CD4-positive, alpha-beta T cell treated with Interferon alpha-2 for 1 hour (primary cell): ENCODE results near the gene GSG1L.
"Not testable (repeated sequence)": the region's sequence is repeated elsewhere in the genome, so short reads cannot be mapped to it uniquely, and the experiment has no call there.

Experiments used
- DNase-seq, 2 donors: peaks; one replicate each; pipeline ENCODE4 v3.0.0-alpha.2; 2020 to 2022

GSG1L gene

GRCh38 chr16:27883576-27883975 is 179.9 kb downstream of the GSG1L start:
- DNase-seq, result no peak

GRCh38 chr16:27880287-27880686 is 183.2 kb downstream of the GSG1L start:
- no peak for DNase-seq

- DNase-seq, result no peak
Observed at GRCh38 chr16:27879601-27880247, 183.8 kb downstream of the GSG1L start.

DNA sequence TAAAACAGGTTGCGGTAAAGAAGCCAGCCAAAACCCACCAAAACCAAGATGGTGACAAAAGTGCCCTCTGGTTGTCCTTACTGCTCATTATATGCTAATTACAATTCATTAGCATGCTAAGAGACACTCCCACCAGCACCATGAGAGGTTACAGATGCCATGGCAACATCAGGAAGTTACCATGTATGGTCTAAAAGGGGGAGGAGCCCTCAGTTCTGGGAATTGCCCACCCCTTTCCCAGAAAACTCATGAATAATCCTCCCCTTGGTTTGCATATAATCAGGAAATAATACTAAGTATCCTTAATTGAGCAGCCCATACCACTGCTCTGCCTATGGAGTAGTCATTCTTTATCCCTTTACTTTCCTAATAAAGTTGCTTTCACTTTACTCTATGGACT is 190.9 kb downstream of the GSG1L start:
- DNase-seq, result not testable (repeated sequence)

- no peak for DNase-seq
Observed at GRCh38 chr16:27870116-27870798, 193.3 kb downstream of the GSG1L start.

DNA sequence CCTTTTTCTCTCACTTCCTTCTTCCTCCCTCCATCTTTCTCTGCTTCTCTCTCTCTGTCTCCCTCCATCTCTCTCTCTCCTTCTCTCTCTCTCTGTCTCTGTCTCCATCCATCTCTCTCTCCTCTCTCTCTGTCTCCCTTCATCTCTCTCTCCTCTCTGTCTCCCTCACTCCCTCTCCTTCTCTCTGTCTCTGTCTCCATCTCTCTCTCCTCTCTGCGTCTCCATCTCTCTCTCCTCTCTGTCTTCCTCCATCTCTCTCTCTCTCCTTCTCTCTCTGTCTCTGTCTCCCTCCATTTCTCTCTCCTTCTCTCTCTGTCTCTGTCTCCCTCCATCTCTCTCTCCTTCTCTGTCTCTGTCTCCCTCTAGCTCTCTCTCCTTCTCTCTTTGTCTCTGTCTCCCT is 194.1 kb downstream of the GSG1L start:
- no peak for DNase-seq

GRCh38 chr16:27868180-27868579 is 195.3 kb downstream of the GSG1L start:
- DNase-seq, result no peak

DNA sequence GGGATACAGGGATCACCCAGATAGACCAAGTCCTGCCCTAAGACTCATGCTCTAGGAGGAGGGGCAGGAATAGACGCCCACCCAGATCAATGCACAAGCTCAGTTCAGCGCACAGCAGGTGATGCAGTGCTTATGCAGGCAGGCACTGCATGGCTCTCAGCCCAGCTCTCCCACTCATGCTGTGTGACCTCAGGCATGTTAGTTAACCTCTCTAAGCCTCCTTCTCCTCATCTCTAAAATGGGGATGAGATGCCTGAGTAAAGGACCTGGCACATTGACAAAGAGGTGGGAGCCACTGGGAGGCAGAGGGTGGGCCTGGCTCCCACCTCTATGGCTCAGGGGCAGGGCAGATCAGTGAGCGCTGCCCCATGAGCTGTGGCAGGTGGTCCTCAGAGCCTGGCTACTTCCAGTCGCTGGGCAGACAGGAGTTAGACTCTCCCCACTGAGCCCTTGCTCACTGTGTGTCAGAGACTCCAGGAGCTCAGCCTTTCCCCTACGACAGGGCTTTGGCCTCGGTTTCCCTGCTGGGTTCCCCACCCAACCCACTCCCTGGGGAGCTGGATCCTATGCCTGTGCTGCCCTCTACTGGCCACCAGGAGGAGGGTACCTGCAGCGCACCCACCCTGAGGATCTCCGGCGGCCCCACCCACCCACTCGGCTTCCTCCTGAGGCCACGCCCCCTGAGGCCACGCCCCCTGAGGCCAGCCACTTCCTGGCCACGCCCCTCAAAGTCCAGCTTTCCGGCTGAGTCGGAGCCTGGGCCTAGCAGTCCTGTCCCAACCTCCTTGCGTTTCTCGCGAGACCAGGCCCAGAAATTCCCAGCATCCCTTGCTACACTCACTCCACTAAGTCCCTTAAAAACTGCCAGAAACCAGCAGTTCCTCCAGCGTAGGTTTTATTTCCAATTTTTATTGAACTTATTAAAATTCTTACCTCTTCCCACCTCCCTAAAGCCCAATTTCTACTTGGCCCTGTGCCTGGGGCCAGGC is 196.1 kb downstream of the GSG1L start:
- DNase-seq, result peak; percentile 67 to 69

DNA sequence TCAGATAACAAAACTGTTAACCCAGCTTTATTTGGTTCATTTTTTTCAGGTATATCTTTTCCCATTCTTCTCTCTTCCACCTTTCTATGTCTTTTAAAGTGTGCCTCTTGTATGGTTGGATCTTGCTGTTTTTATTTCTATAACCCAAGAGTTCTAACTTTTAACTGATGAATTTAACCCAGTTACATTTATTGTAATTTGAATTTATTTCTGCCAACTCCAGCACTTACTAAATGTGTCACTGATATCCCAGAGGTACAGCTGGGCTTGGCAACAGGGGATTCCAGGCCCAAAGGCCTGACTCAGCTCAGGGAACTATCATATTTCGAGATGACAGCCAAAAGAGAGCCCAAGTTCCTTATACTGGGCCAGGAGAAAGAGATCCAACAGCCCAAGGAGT is 200.1 kb downstream of the GSG1L start:
- no peak for DNase-seq

DNA sequence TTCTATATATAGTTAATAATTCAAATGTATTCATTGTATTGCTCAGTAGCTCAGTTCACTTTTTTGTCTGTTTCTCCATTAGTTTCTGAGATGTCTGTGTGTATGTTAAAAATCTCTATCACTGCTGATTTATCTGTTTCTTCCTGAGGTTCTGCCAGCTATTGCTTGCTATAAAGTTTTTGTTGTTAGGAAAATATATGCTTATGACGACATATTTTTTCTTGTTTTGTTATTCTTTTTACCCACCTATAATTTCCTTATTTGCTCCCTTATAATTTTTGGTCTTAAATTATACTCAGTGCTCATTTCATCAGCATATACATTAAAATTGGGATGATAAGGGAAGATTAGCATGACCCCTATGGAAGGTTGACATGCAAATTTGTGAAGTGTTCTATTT is 200.6 kb downstream of the GSG1L start:
- no peak for DNase-seq

GRCh38 chr16:27860091-27860490 is 203.4 kb downstream of the GSG1L start:
- DNase-seq, result no peak

DNA sequence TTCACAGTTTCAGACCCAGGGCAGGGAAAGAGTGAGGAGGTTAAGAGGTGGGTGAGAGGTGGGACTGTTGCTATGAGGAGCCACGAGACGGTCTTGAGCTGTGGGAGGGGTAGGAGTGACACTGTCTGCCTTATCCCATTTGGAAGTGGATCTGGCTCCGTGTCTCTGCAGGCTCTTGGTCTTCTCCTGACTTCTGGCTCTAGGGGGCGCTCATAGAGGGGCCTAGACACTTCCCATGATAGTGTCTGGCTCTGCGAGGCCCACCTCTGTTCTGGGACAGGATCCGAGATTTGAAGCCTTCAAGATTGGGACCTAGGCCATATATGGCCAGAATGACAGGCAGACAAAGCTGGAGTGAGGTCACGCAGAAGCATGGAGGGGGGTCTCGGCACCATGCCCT is 204.5 kb downstream of the GSG1L start:
- DNase-seq, result no peak

DNA sequence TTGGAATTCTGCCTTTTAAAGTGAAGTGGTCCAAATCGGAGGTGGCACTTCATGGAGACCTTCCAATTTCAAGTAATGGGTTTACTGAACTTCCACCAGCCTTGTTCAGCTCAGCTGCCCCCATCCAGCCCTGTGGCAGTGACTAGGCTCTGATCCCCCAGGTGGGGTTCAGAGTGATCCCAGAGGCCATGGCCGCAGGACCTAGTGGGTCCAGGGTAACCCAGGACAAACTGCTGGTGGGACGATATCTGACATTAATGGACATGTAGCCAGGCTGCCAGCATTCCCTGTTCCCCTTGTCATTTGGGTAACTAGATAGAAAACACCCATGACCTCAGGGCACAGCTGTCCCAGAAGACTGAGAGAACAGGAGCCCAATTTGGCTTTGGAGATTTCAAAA is 209.9 kb downstream of the GSG1L start:
- DNase-seq, result no peak

DNA sequence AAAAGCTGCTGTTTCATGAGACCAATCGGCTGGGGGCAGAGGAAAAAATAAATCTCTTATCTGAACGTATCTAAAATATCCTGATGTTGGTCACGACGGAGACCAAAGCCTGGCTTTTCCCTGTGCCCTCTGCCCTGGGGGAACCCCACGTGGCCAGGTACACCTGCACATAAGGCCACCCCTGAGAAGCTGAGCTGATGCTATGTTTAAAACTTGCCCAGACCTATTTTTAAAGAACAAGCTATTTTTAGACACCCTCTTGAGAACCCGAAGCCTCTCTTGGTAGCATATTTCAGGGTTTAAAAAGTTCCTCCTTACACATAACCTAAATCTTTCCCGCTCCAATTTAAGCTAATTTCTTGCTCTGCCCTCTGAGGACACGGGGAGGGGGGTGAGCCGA is 210.4 kb downstream of the GSG1L start:
- DNase-seq, result no peak

GRCh38 chr16:27852681-27853080 is 210.8 kb downstream of the GSG1L start:
- no peak for DNase-seq

DNA sequence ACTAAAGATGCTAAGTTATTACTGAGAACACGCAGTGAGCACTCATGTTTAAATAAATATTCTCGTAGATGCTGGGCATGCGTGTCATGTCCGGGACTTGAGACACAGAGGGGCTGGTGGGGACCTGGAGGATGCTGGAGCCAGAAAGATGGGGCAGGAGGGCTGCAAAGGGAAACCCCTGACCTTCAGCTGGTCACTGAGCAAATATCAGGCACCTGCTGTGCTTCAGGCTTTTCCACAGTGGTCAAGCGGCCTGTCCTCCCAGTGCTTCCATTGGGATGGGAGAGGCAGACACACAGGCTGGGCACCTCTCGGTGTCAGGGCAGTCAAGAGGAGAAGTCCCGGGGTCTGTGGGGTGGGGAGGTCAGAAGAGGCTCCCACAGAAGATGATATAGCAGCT is 211.4 kb downstream of the GSG1L start:
- no peak for DNase-seq

GRCh38 chr16:27851586-27851985 is 211.9 kb downstream of the GSG1L start:
- no peak for DNase-seq

GRCh38 chr16:27849621-27850020 is 213.9 kb downstream of the GSG1L start:
- DNase-seq, result no peak

- DNase-seq, result no peak
Observed at GRCh38 chr16:27847030-27847550, 216.4 kb downstream of the GSG1L start.

- DNase-seq, result no peak
Observed at GRCh38 chr16:27844826-27845225, 218.7 kb downstream of the GSG1L start.

DNA sequence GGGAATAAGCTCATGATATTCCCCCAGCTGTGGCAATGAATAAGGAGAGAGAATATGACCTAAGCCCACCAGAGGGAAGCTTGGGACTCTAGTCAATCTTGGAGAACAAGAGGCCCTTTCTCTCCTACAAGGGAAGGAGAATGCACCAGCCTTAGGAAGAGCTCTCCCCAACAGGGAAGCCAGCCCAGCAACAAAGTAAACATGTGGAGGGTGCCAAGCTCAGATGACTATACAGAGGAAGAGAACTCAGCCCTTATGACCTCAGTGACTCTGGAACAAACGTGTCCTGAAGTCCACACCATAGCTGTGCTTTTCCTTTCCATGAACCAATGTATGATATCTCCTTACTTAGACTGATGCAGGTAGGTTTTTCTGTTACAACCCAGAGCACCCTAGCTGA is 219.7 kb downstream of the GSG1L start:
- DNase-seq, result no peak

DNA sequence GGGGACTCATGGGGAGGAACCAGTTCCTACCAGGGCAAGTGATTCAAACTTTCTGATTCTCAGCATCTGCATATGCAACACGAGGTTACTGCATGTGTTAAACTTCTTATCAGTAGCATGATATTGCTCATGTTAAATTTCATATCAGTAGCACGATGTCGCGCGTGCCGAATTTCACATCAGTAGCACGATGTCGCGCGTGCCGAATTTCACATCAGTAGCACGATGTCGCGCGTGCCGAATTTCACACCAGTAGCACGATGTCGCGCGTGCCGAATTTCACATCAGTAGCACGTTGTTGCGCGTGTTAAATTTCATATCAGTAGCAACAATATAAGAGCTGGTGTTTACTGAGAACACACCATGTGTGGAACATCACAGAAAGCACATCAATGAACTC is 221.6 kb downstream of the GSG1L start:
- DNase-seq, result no peak

DNA sequence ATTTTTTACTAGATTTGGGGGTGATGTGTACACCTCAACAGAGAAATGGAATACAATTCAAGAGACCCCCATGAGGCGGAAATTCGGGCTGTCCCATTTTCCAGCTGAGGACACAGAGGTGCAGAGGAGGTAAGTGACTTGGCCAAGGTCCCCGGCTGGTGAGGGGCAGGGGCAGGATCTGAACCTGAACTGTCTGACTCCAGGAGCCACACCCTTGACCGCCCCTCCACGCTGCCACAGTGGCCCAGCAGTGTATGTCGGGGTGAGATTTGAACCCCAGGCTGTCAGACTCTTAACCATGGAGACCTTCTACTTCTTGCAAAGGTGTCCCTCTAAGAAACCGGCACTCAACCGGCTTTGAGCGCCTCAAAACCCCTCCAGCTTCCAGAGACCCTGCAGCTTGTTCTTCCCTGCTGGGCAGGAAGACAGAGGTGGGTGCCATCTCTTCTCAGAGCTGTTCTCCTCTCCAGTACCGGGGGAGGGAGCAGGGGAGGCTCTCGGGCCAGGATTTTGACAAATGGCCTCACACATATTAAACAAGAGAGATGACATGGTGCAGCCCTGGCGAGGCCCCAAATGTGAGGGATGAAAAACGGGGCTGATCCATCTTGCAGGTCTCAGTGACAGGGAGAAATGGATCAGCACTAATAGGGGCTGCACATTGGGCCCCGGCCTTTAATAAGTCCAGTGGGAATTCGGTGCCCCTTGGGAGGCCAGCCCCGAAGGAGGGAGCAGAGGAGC is 222.3 kb downstream of the GSG1L start:
- DNase-seq, result no peak
